Trophoblast cell (in vitro differentiated cells and primary cell): ENCODE results near the gene IFNA8. TPM values are rescaled to one million over a fixed set of nuclear protein-coding genes. Genes with fewer than 3 reads are reported as not detected.
"Not testable (repeated sequence)": the region's sequence is repeated elsewhere in the genome, so short reads cannot be mapped to it uniquely, and the experiment has no call there.

Experiments used
- DNase-seq, 2 donors: peaks; one replicate each; pipeline ENCODE4 v3.0.0-alpha.2; 2016
- H2AFZ ChIP-seq: 2 replicates; pipeline ENCODE4 v1.6.1; 2013; ENCODE audit warnings: low read length, moderate library complexity, mild to moderate bottlenecking; ENCODE audit not compliant: insufficient read depth, poor library complexity
- H2AK5ac ChIP-seq: 2 replicates; pipeline ENCODE4 v1.6.1; 2013; ENCODE audit warnings: mild to moderate bottlenecking, low read length
- H2BK120ac ChIP-seq: 2 replicates; pipeline ENCODE4 v1.6.1; 2013; ENCODE audit warnings: low read length, mild to moderate bottlenecking, moderate library complexity; ENCODE audit not compliant: insufficient read depth, poor library complexity
- H2BK12ac ChIP-seq: 2 replicates; pipeline ENCODE4 v1.6.1; 2013; ENCODE audit warnings: mild to moderate bottlenecking, low read length, moderate library complexity
- H2BK5ac ChIP-seq: 2 replicates; pipeline ENCODE4 v1.6.1; 2013; ENCODE audit warnings: low read length, low read depth, moderate library complexity, mild to moderate bottlenecking; ENCODE audit not compliant: poor library complexity
- H3K14ac ChIP-seq: 2 replicates; pipeline ENCODE4 v1.6.1; 2013; ENCODE audit warnings: mild to moderate bottlenecking, low read length
- H3K18ac ChIP-seq: 2 replicates; pipeline ENCODE4 v1.6.1; 2013; ENCODE audit warnings: mild to moderate bottlenecking, low read length
- H3K23ac ChIP-seq: 2 replicates; pipeline ENCODE4 v1.6.1; 2013; ENCODE audit warnings: low read length
- H3K27ac ChIP-seq: 2 replicates; pipeline ENCODE4 v1.5.1; 2013; ENCODE audit warnings: low read depth, mild to moderate bottlenecking, inconsistent platforms, low read length, moderate library complexity
- H3K27me3 ChIP-seq: 2 replicates; pipeline ENCODE4 v1.6.1; 2013; ENCODE audit warnings: inconsistent platforms, mild to moderate bottlenecking, low read length, moderate library complexity; ENCODE audit not compliant: insufficient read depth
- H3K36me3 ChIP-seq, 2 experiments: 1 replicate in 1 of 2; 2 replicates in 1 of 2; pipeline ENCODE4 v1.6.1; 2013; ENCODE audit warnings: low read length in 2 of 2, mild to moderate bottlenecking in 2 of 2, moderate library complexity in 1 of 2; ENCODE audit not compliant: insufficient read depth in 2 of 2, control insufficient read depth in 1 of 2
- H3K4ac ChIP-seq: 2 replicates; pipeline ENCODE4 v1.6.1; 2013; ENCODE audit warnings: low read depth, mild to moderate bottlenecking, low read length, moderate library complexity
- H3K4me1 ChIP-seq, 2 experiments: 1 replicate in 1 of 2; 2 replicates in 1 of 2; pipeline ENCODE4 v1.6.1; 2013; ENCODE audit warnings: low read length in 2 of 2, mild to moderate bottlenecking in 2 of 2, moderate library complexity in 1 of 2; ENCODE audit not compliant: insufficient read depth in 2 of 2, control insufficient read depth in 1 of 2
- H3K4me2 ChIP-seq: 2 replicates; pipeline ENCODE4 v1.6.1; 2013; ENCODE audit warnings: inconsistent platforms, mild to moderate bottlenecking, low read length, moderate library complexity
- H3K4me3 ChIP-seq: 2 replicates; pipeline ENCODE4 v1.5.1; 2013; ENCODE audit warnings: mild to moderate bottlenecking, low read depth, low read length, inconsistent platforms
- H3K79me1 ChIP-seq: one replicate; pipeline ENCODE4 v1.6.1; 2013; ENCODE audit warnings: low read length
- H3K79me2 ChIP-seq: 2 replicates; pipeline ENCODE4 v1.6.1; 2013; ENCODE audit warnings: low read length, mild to moderate bottlenecking; ENCODE audit not compliant: control insufficient read depth, insufficient read depth, poor library complexity
- H3K9ac ChIP-seq: 2 replicates; pipeline ENCODE4 v1.6.1; 2013; ENCODE audit warnings: mild to moderate bottlenecking, low read length
- H3K9me3 ChIP-seq: 2 replicates; pipeline ENCODE4 v1.6.1; 2013; ENCODE audit warnings: low read depth, mild to moderate bottlenecking, control low read depth, inconsistent platforms, low read length; ENCODE audit not compliant: insufficient read depth
- H4K12ac ChIP-seq: 2 replicates; pipeline ENCODE4 v1.6.1; 2013; ENCODE audit warnings: low read depth, mild to moderate bottlenecking, low read length, moderate library complexity
- H4K8ac ChIP-seq: 2 replicates; pipeline ENCODE4 v1.6.1; 2013; ENCODE audit warnings: low read depth, mild to moderate bottlenecking, low read length, moderate library complexity
- H4K91ac ChIP-seq: one replicate; pipeline ENCODE4 v1.6.1; 2013; ENCODE audit warnings: low read depth, mild to moderate bottlenecking, low read length, moderate library complexity
- WGBS: extraction: QIAGEN DNeasy Blood & Tissue Kit; methylation state at CpG from one replicate; pipeline ENCODE4 v1.1.7; 2013; ENCODE audit warnings: missing lambda C conversion rate; ENCODE audit not compliant: insufficient read length, insufficient coverage; ENCODE audit errors: extremely low coverage; 5-methylcytosine and 5-hydroxymethylcytosine counted together
- polyA plus RNA-seq: library from polyadenylated mRNA; stranded (reverse); fragments of 200-250 nt; gene quantifications from 2 replicates; pipeline ENCODE4 v1.2.3, GENCODE V29; 2013

Gene IFNA8
- not detected in 2 replicates for polyA plus RNA-seq

- Histone ChIP-seq H3K79me1 (no peaks in the 10 kb centered on the region), H3K36me3 (no peaks in the 10 kb centered on the region), H3K23ac (no peak within 1 kb of the TSS), H3K4ac (no peak within 1 kb of the TSS), H3K14ac (no peak within 1 kb of the TSS), H2AFZ (no peak within 1 kb of the TSS), H3K4me2 (no peak within 1 kb of the TSS), H3K9ac (no peak within 1 kb of the TSS), H4K91ac (no peak within 1 kb of the TSS), H3K9me3 (no peaks in the 10 kb centered on the region), H3K4me1 (no peaks in the 10 kb centered on the region), H2BK12ac (no peak within 1 kb of the TSS), H2BK120ac (no peak within 1 kb of the TSS), H2AK5ac (no peak within 1 kb of the TSS), H3K27ac (no peak within 1 kb of the TSS), H2BK5ac (no peak within 1 kb of the TSS), H3K18ac (no peak within 1 kb of the TSS), H3K4me3 (no peak within 1 kb of the TSS), H3K27me3 (no peaks in the 10 kb centered on the region), H3K79me2 (no peaks in the 10 kb centered on the region), H4K8ac (no peak within 1 kb of the TSS), H4K12ac (no peak within 1 kb of the TSS)
- no peak for DNase-seq
- no CpG with 5 or more reads among the region's 1 CpG for WGBS
Observed at GRCh38 chr9:21408817-21409216, at the start of gene IFNA8. TSS of gene IFNA8 (plus strand) at chr9:21409117. CDS start at chr9:21409177, 60 bp downstream.

- Histone ChIP-seq H3K4me3 (no peak overlapping the region), H4K91ac (no peak overlapping the region), H3K23ac (no peak overlapping the region), H2BK120ac (no peak overlapping the region), H3K36me3 (no peaks in the 10 kb centered on the region), H4K8ac (no peak overlapping the region), H3K79me2 (no peaks in the 10 kb centered on the region), H3K18ac (no peak overlapping the region), H2BK12ac (no peak overlapping the region), H4K12ac (no peak overlapping the region), H3K27ac (no peak overlapping the region), H3K14ac (no peak overlapping the region), H3K4me2 (no peak overlapping the region), H3K4ac (no peak overlapping the region), H2BK5ac (no peak overlapping the region), H2AK5ac (no peak overlapping the region), H3K9ac (no peak overlapping the region), H3K4me1 (peaks cover 3% of the 10 kb centered on the region in 2 experiments), H3K79me1 (peaks cover 6% of the 10 kb centered on the region), H3K27me3 (no peaks in the 10 kb centered on the region), H3K9me3 (no peaks in the 10 kb centered on the region), H2AFZ (no peak overlapping the region)
- WGBS: no CpG with 5 or more reads among the region's 8 CpGs
- DNase-seq: no peak
Observed at GRCh38 chr9:21362287-21362686, 46.6 kb upstream of the IFNA8 start.

GRCh38 chr9:21367169-21367568 is 41.7 kb upstream of the IFNA8 start:
- H3K14ac ChIP-seq, H3K18ac ChIP-seq, H3K27ac ChIP-seq, H4K91ac ChIP-seq, H4K8ac ChIP-seq, H3K9me3 ChIP-seq, DNase-seq, H2AK5ac ChIP-seq, H3K9ac ChIP-seq, H3K4ac ChIP-seq, H3K4me1 ChIP-seq, H3K79me1 ChIP-seq, H3K79me2 ChIP-seq, H3K23ac ChIP-seq, H2BK120ac ChIP-seq, H2BK5ac ChIP-seq, H2AFZ ChIP-seq, H3K4me2 ChIP-seq, H3K4me3 ChIP-seq, H3K27me3 ChIP-seq, H3K36me3 ChIP-seq, H2BK12ac ChIP-seq, H4K12ac ChIP-seq: not testable (repeated sequence)
- no CpG with 5 or more reads among the region's 2 CpGs for WGBS

GRCh38 chr9:21367957-21368356 is 41.0 kb upstream of the IFNA8 start, which contains the start of gene IFNA13:
TSS of gene IFNA13 (minus strand) at chr9:21368057. CDS start at chr9:21368010, 47 bp downstream.
- H2AFZ ChIP-seq: no peak within 1 kb of the TSS
- H3K14ac ChIP-seq: no peak within 1 kb of the TSS
- H2BK120ac ChIP-seq: no peak within 1 kb of the TSS
- H2BK12ac ChIP-seq: no peak within 1 kb of the TSS
- no peaks in the 10 kb centered on the region for H3K36me3 ChIP-seq
- DNase-seq: no peak
- no peak within 1 kb of the TSS for H3K9ac ChIP-seq
- H4K12ac ChIP-seq: no peak within 1 kb of the TSS
- no peak within 1 kb of the TSS for H4K8ac ChIP-seq
- H2AK5ac ChIP-seq: no peak within 1 kb of the TSS
- no peak within 1 kb of the TSS for H3K23ac ChIP-seq
- no peak within 1 kb of the TSS for H3K27ac ChIP-seq
- H3K79me1 ChIP-seq: no peaks in the 10 kb centered on the region
- no peak within 1 kb of the TSS for H3K4me3 ChIP-seq
- H3K18ac ChIP-seq: no peak within 1 kb of the TSS
- H3K4ac ChIP-seq: no peak within 1 kb of the TSS
- H3K4me1 ChIP-seq: no peaks in the 10 kb centered on the region
- H2BK5ac ChIP-seq: no peak within 1 kb of the TSS
- H3K4me2 ChIP-seq: no peak within 1 kb of the TSS
- no peaks in the 10 kb centered on the region for H3K9me3 ChIP-seq
- no peaks in the 10 kb centered on the region for H3K79me2 ChIP-seq
- no CpG with 5 or more reads among the region's 3 CpGs for WGBS
- no peak within 1 kb of the TSS for H4K91ac ChIP-seq
- H3K27me3 ChIP-seq: no peaks in the 10 kb centered on the region
